Left ventricle myocardium inferior (tissue), 1 donor: Measurements from ENCODE around the gene ST3GAL3. TPM values are rescaled to one million over a fixed set of nuclear protein-coding genes. Genes with fewer than 3 reads are reported as not detected.

ENCODE experiments used
- DNase-seq: peaks from one replicate; pipeline ENCODE4 v3.0.0-alpha.2; 2020
- H3K27ac ChIP-seq: fragments of 200-600 bp; replicated peaks from 2 replicates; pipeline ENCODE4 v1.8.0; 2021
- H3K27me3 ChIP-seq: fragments of 200-600 bp; 2 replicates; pipeline ENCODE4 v1.8.0; 2021; ENCODE audit warnings: low read depth
- H3K36me3 ChIP-seq: fragments of 200-600 bp; 2 replicates; pipeline ENCODE4 v1.8.0; 2021
- H3K4me1 ChIP-seq: fragments of 200-600 bp; 2 replicates; pipeline ENCODE4 v1.8.0; 2021
- H3K4me3 ChIP-seq: fragments of 200-600 bp; 2 replicates; pipeline ENCODE4 v1.8.0; 2021; ENCODE audit warnings: mild to moderate bottlenecking, moderate library complexity
- H3K9me3 ChIP-seq: fragments of 200-600 bp; replicated peaks from 2 replicates; pipeline ENCODE4 v1.8.0; 2021
- CTCF ChIP-seq: fragments of 200-600 bp; IDR thresholded peaks from 2 replicates; pipeline ENCODE4 v1.8.0; 2021; ENCODE audit warnings: antibody characterized with exemption, mild to moderate bottlenecking, borderline replicate concordance
- intact Hi-C: fragments of 100-400 bp; cut with micrococcal nuclease; formaldehyde crosslinking; loops from one replicate; pipeline ENCODE4 v1.11.0; 2022
- total RNA-seq: library from RNA; stranded (reverse); fragmentation: NEBNext Ultra II Directional; extraction: Animal tissue kit (Norgen Biotek cat#: 25700); gene quantifications from one replicate; pipeline ENCODE4 v1.2.1, GENCODE V29; 2021
- donor health status: DM: no; HTN: yes; CAD: no; lungs with severe emphysema.

The ST3GAL3 gene
- total RNA-seq, 1 donor from 2014 or later: 29.9 TPM

- Histone ChIP-seq H3K9me3 (no peaks in the 10 kb centered on the region), H3K27me3 (no peaks in the 10 kb centered on the region), H3K27ac (no peak overlapping the region), H3K4me3 (no peak overlapping the region), H3K4me1 (peaks cover 11% of the 10 kb centered on the region), H3K36me3 (no peaks in the 10 kb centered on the region)
- DNase-seq: no peak
- TF ChIP-seq CTCF: no peak
- intact Hi-C loops: no loop called here
These were observed 178.0 kb downstream of the ST3GAL3 start for GRCh38 chr1:43885279-43885801.

- H3K36me3 ChIP-seq: no peaks in the 10 kb centered on the region
- TF ChIP-seq CTCF: no peak
- DNase-seq: no peak
- H3K27ac ChIP-seq: no peak overlapping the region
- H3K4me1 ChIP-seq: peaks cover 2% of the 10 kb centered on the region
- no peaks in the 10 kb centered on the region for H3K27me3 ChIP-seq
- intact Hi-C loops: no loop called here
- no peaks in the 10 kb centered on the region for H3K9me3 ChIP-seq
- no peak overlapping the region for H3K4me3 ChIP-seq
These were observed 180.4 kb downstream of the ST3GAL3 start for GRCh38 chr1:43887748-43888147.

GRCh38 chr1:43890815-43891214 is 183.5 kb downstream of the ST3GAL3 start:
- H3K4me1 ChIP-seq: peaks cover 10% of the 10 kb centered on the region
- intact Hi-C loops: no loop called here
- H3K27ac ChIP-seq: no peak overlapping the region
- no peak for DNase-seq
- no peaks in the 10 kb centered on the region for H3K9me3 ChIP-seq
- H3K27me3 ChIP-seq: no peaks in the 10 kb centered on the region
- no peak for TF ChIP-seq CTCF
- peaks cover 5% of the 10 kb centered on the region for H3K36me3 ChIP-seq
- no peak overlapping the region for H3K4me3 ChIP-seq

DNA sequence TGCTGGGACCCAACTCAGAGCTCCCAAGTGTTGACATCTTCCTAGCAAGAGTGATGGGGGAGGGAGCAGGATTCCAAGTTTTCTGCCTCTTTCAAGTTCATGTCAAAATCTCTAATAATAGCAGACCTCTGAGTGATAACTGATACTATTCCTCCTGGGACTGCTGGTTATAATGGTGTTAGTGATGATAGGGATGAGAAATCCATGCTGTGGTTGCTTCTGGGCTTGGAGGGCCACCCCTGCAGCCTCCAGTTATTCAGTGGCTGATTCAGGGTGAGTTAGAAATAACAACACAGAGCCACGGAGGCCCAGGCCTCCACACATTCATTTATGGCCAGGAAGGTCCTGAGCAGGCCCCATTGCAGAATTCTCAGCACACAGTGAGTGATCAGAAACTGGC is 185.7 kb downstream of the ST3GAL3 start:
- Histone ChIP-seq H3K36me3 (peaks cover 11% of the 10 kb centered on the region), H3K4me3 (no peak overlapping the region), H3K27ac (no peak overlapping the region), H3K4me1 (peaks cover 18% of the 10 kb centered on the region), H3K9me3 (no peaks in the 10 kb centered on the region), H3K27me3 (no peaks in the 10 kb centered on the region)
- DNase-seq: no peak
- intact Hi-C loops: no loop called here
- no peak for TF ChIP-seq CTCF

- no peak for DNase-seq
- peaks cover 23% of the 10 kb centered on the region for H3K4me1 ChIP-seq
- no peak overlapping the region for H3K27ac ChIP-seq
- TF ChIP-seq CTCF: no peak
- H3K27me3 ChIP-seq: no peaks in the 10 kb centered on the region
- no peaks in the 10 kb centered on the region for H3K9me3 ChIP-seq
- intact Hi-C loops: no loop called here
- H3K4me3 ChIP-seq: no peak overlapping the region
- peaks cover 32% of the 10 kb centered on the region for H3K36me3 ChIP-seq
These were observed 191.6 kb downstream of the ST3GAL3 start for GRCh38 chr1:43898981-43899380.
